NB4 (cell line): ENCODE results near the gene STK36.

Experiments used
- CTCF ChIP-seq: IDR thresholded peaks from one replicate; pipeline ENCODE4 v1.5.1; 2012; ENCODE audit warnings: low read depth, low read length
- MYC ChIP-seq: IDR thresholded peaks from 2 replicates; pipeline ENCODE4 v1.6.1; 2011; ENCODE audit warnings: low read depth, low read length
- POLR2A ChIP-seq: IDR thresholded peaks from 2 replicates; pipeline ENCODE4 v1.6.1; 2011; ENCODE audit warnings: mild to moderate bottlenecking; ENCODE audit not compliant: insufficient read length; ENCODE audit errors: extremely low read depth

GRCh38 chr2:218746470-218746795 lies 74.5 kb downstream of the STK36 start:
- no peak for TF ChIP-seq CTCF
- TF ChIP-seq POLR2A, result no peak
- TF ChIP-seq MYC, result no peak
